ENCODE data around the gene ALDH1A3. TPM values are rescaled to one million over a fixed set of nuclear protein-coding genes. Genes with fewer than 3 reads are reported as not detected.

The ALDH1A3 gene
- total and polyA plus RNA-seq, 8 donors: 6.7 to 16.3 (median 8.9) TPM

- intact Hi-C loops (cut with DNase I): loop anchor here in 1 of 3 donors (10.0 kb wide), 2 partner anchors 213 to 253 kb away; no protein-coding TSS in a partner anchor
- Histone ChIP-seq H3K36me3 (no peaks in the 10 kb centered on the region), H3K27ac (no peak overlapping the region), H3K4me1 (no peaks in the 10 kb centered on the region), H3K27me3 (no peaks in the 10 kb centered on the region), H3K4me3 (no peak overlapping the region), H3K9me3 (no peaks in the 10 kb centered on the region)
- no peak for TF ChIP-seq CTCF (IDR thresholded peaks at IDR 0.05)
- DNase-seq: peak in 2 of 6 donors; percentile 30 to 33
- WGBS, 2 donors: 77 to 89% methylated on average over 10 of the region's 10 CpGs
- no peak for FAIRE-seq
- no peak for ATAC-seq
These were observed 2.1 kb upstream of the ALDH1A3 start for GRCh38 chr15:100877551-100877950.

GRCh38 chr15:100878130-100878529 is 1.5 kb upstream of the ALDH1A3 start:
- DNase-seq (peak in 2 of 6 donors; percentile 46 to 53), ATAC-seq (no peak), FAIRE-seq (no peak)
- H3K9me3 ChIP-seq: no peaks in the 10 kb centered on the region
- H3K27ac ChIP-seq: no peak overlapping the region
- H3K36me3 ChIP-seq: no peaks in the 10 kb centered on the region
- no peaks in the 10 kb centered on the region for H3K27me3 ChIP-seq
- H3K4me3 ChIP-seq: no peak overlapping the region
- no peaks in the 10 kb centered on the region for H3K4me1 ChIP-seq
- TF ChIP-seq CTCF (IDR thresholded peaks at IDR 0.05): no peak
- 75 to 83% methylated on average over 11 of the region's 11 CpGs for WGBS, 2 donors
- intact Hi-C loops (cut with DNase I): loop anchor here in 1 of 3 donors (10.0 kb wide), 2 partner anchors 213 to 253 kb away; no protein-coding TSS in a partner anchor

- WGBS, 2 donors: 37 to 39% methylated on average over 12 of the region's 12 CpGs
- no peak for FAIRE-seq
- peak overlapping the region in 3 of 4 donors; percentile 47 to 63 (median 51) for H3K4me3 ChIP-seq
These were observed 983 bp upstream of the ALDH1A3 start for GRCh38 chr15:100878648-100879047.

GRCh38 chr15:100879061-100879463 is 569 bp upstream of the ALDH1A3 start:
- Histone ChIP-seq H3K27ac (peak overlapping the region in 1 of 4 donors; percentile 55), H3K9me3 (no peaks in the 10 kb centered on the region), H3K4me1 (no peaks in the 10 kb centered on the region), H3K36me3 (no peaks in the 10 kb centered on the region), H3K4me3 (peak overlapping the region in 3 of 4 donors; percentile 47 to 63 (median 51)), H3K27me3 (no peaks in the 10 kb centered on the region)
- ATAC-seq: peak; percentile 16 to 67 (median 45)
- intact Hi-C loops (cut with DNase I): loop anchor here in 1 of 3 donors (10.0 kb wide), 2 partner anchors 214 to 254 kb away; no protein-coding TSS in a partner anchor
- WGBS, 2 donors: 2 to 3% methylated on average over 57 to 62 of the region's 62 CpGs
- TF ChIP-seq CTCF (IDR thresholded peaks at IDR 0.05): no peak
- no peak for FAIRE-seq
- peak in 3 of 6 donors; percentile 37 to 70 (median 67) for DNase-seq

More at GRCh38 chr15:100878648-100879047, 983 bp upstream of the ALDH1A3 start:
- Histone ChIP-seq H3K36me3 (no peaks in the 10 kb centered on the region), H3K27me3 (no peaks in the 10 kb centered on the region), H3K9me3 (no peaks in the 10 kb centered on the region), H3K4me1 (no peaks in the 10 kb centered on the region), H3K27ac (peak overlapping the region in 1 of 4 donors; percentile 55)
- intact Hi-C loops (cut with DNase I): loop anchor here in 1 of 3 donors (10.0 kb wide), 2 partner anchors 214 to 254 kb away; no protein-coding TSS in a partner anchor
- ATAC-seq (no peak), DNase-seq (peak in 2 of 6 donors; percentile 26 to 30)
- no peak for TF ChIP-seq CTCF (IDR thresholded peaks at IDR 0.05)

All from pancreas (tissue), 10 donors.